Osteocyte (in vitro differentiated cells): ENCODE measurements around the gene FRYL. TPM values are rescaled to one million over a fixed set of nuclear protein-coding genes. Genes with fewer than 3 reads are reported as not detected.
A peak's percentile ranks its signal among the peaks of the same experiment; 100 is the strongest.
"Not testable (repeated sequence)": the region's sequence is repeated elsewhere in the genome, so short reads cannot be mapped to it uniquely, and the experiment has no call there.

ENCODE experiments used
- DNase-seq: peaks from one replicate; pipeline ENCODE4 v3.0.0; 2021; ENCODE audit warnings: mixed read lengths; ENCODE audit not compliant: unreplicated experiment; ENCODE audit errors: extremely low spot score
- H3K27ac Mint-ChIP-seq: one replicate; pipeline ENCODE4 v1.8.0; 2021; ENCODE audit warnings: mild to moderate bottlenecking, mixed read lengths; ENCODE audit not compliant: unreplicated experiment
- H3K27me3 Mint-ChIP-seq: one replicate; pipeline ENCODE4 v1.8.0; 2021; ENCODE audit warnings: mixed read lengths; ENCODE audit not compliant: unreplicated experiment
- H3K36me3 Mint-ChIP-seq: one replicate; pipeline ENCODE4 v1.8.0; 2021; ENCODE audit warnings: mixed read lengths; ENCODE audit not compliant: unreplicated experiment
- H3K4me1 Mint-ChIP-seq: one replicate; pipeline ENCODE4 v1.8.0; 2021; ENCODE audit warnings: mixed read lengths; ENCODE audit not compliant: unreplicated experiment
- H3K4me3 Mint-ChIP-seq: one replicate; pipeline ENCODE4 v1.8.0; 2021; ENCODE audit warnings: mild to moderate bottlenecking, moderate library complexity, mixed read lengths; ENCODE audit not compliant: unreplicated experiment
- H3K9me3 Mint-ChIP-seq: one replicate; pipeline ENCODE4 v1.8.0; 2021; ENCODE audit warnings: mixed read lengths; ENCODE audit not compliant: unreplicated experiment
- CTCF ChIP-seq: fragments of 200-600 bp; sonication (generic); IDR thresholded peaks from 2 replicates; pipeline ENCODE4 v1.5.0; 2021; ENCODE audit warnings: antibody characterized with exemption, mild to moderate bottlenecking, moderate library complexity
- total RNA-seq: library from RNA; stranded (reverse); gene quantifications from 2 replicates; pipeline ENCODE4 v1.2.1, GENCODE V29; 2021

The FRYL gene
- total RNA-seq, 1 donor from 2014 or later, result 61.9 TPM

GRCh38 chr4:48706736-48707135 is 73.3 kb downstream of the FRYL start:
- no peak for TF ChIP-seq CTCF
- H3K27me3 Mint-ChIP-seq, result no peaks in the 10 kb centered on the region
- H3K4me3 Mint-ChIP-seq, result no peak overlapping the region
- H3K4me1 Mint-ChIP-seq, result peaks cover 5% of the 10 kb centered on the region
- H3K9me3 Mint-ChIP-seq, result peaks cover 5% of the 10 kb centered on the region
- no peak for DNase-seq
- H3K27ac Mint-ChIP-seq, result no peak overlapping the region
- H3K36me3 Mint-ChIP-seq, result peaks cover 20% of the 10 kb centered on the region

- no peak overlapping the region for H3K4me3 Mint-ChIP-seq
- no peaks in the 10 kb centered on the region for H3K27me3 Mint-ChIP-seq
- H3K9me3 Mint-ChIP-seq, result peaks cover 1% of the 10 kb centered on the region
- peaks cover 16% of the 10 kb centered on the region for H3K36me3 Mint-ChIP-seq
- H3K4me1 Mint-ChIP-seq, result peaks cover 7% of the 10 kb centered on the region
- DNase-seq, result no peak
- TF ChIP-seq CTCF, result no peak
- no peak overlapping the region for H3K27ac Mint-ChIP-seq
Measured at GRCh38 chr4:48705609-48706008, 74.5 kb downstream of the FRYL start.

- Mint-ChIP-seq H3K27ac (no peak overlapping the region), H3K36me3 (peaks cover 10% of the 10 kb centered on the region), H3K4me3 (no peak overlapping the region), H3K9me3 (no peaks in the 10 kb centered on the region), H3K27me3 (no peaks in the 10 kb centered on the region), H3K4me1 (peaks cover 19% of the 10 kb centered on the region)
- TF ChIP-seq CTCF, result no peak
- DNase-seq, result no peak
Measured at GRCh38 chr4:48704091-48704802, 75.8 kb downstream of the FRYL start.

GRCh38 chr4:48699475-48699874 is 80.6 kb downstream of the FRYL start:
- no peak for DNase-seq
- Mint-ChIP-seq H3K4me3 (peak overlapping the region; percentile 36), H3K36me3 (no peaks in the 10 kb centered on the region), H3K27ac (peak overlapping the region; percentile 82), H3K4me1 (peaks cover 36% of the 10 kb centered on the region), H3K9me3 (no peaks in the 10 kb centered on the region), H3K27me3 (no peaks in the 10 kb centered on the region)
- no peak for TF ChIP-seq CTCF

- Mint-ChIP-seq H3K27me3 (no peaks in the 10 kb centered on the region), H3K27ac (peak overlapping the region; percentile 82), H3K4me1 (peaks cover 32% of the 10 kb centered on the region), H3K4me3 (no peak overlapping the region), H3K36me3 (no peaks in the 10 kb centered on the region), H3K9me3 (no peaks in the 10 kb centered on the region)
- no peak for DNase-seq
- TF ChIP-seq CTCF, result no peak
Measured at GRCh38 chr4:48698029-48698971, 81.8 kb downstream of the FRYL start.

GRCh38 chr4:48697516-48697915 is 82.6 kb downstream of the FRYL start:
- H3K4me1 Mint-ChIP-seq, result peaks cover 38% of the 10 kb centered on the region
- not testable (repeated sequence) for H3K27me3 Mint-ChIP-seq, H3K4me3 Mint-ChIP-seq, H3K36me3 Mint-ChIP-seq, DNase-seq, H3K9me3 Mint-ChIP-seq
- H3K27ac Mint-ChIP-seq, result peak overlapping the region; percentile 82
